ENCODE measurements around the gene TRAIP.

- TF ChIP-seq POLR2A (IDR thresholded peaks at IDR 0.05; ENCODE audit: low read depth) (no peak), CTCF (IDR thresholded peaks at IDR 0.05) (no peak), POLR2AphosphoS5 (IDR thresholded peaks at IDR 0.05) (no peak)
Measured at GRCh38 chr3:49781415-49782199, 74.8 kb downstream of the TRAIP start.
